ENCODE measurements around the gene CCL1.

Gene CCL1, protein sequence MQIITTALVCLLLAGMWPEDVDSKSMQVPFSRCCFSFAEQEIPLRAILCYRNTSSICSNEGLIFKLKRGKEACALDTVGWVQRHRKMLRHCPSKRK

DNA sequence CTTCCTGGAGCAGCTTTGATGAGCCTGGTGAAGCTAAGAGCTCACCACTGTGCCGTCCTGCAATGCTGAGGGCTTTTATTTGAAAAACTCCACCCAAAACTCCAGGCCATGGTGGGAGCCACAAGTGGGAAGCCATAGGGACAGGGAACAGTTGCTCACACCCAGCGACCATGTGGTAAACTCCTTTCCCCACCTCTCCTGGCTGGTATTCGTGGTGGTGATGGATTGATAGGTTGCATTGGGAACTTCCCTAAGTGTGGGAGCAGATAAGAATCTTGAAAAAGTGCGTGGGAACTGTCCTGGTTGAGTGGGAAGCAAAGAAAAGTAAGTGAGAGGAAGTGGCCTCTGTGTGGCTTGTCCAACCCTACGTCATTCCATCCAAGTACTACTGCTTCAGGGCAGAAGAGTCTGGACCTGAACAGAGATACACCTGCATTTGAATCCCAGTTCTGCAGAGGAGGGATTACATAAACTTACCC lies at the start of gene CCL1:
TSS of gene CCL1 (minus strand) at position 51 of the 479 bp plus-strand sequence. CDS start 72 bp downstream, outside the sequence.
- DNase-seq, result no peak

GRCh38 chr17:34412534-34412933 lies 49.5 kb upstream of the CCL1 start:
- no peak for DNase-seq

DNA sequence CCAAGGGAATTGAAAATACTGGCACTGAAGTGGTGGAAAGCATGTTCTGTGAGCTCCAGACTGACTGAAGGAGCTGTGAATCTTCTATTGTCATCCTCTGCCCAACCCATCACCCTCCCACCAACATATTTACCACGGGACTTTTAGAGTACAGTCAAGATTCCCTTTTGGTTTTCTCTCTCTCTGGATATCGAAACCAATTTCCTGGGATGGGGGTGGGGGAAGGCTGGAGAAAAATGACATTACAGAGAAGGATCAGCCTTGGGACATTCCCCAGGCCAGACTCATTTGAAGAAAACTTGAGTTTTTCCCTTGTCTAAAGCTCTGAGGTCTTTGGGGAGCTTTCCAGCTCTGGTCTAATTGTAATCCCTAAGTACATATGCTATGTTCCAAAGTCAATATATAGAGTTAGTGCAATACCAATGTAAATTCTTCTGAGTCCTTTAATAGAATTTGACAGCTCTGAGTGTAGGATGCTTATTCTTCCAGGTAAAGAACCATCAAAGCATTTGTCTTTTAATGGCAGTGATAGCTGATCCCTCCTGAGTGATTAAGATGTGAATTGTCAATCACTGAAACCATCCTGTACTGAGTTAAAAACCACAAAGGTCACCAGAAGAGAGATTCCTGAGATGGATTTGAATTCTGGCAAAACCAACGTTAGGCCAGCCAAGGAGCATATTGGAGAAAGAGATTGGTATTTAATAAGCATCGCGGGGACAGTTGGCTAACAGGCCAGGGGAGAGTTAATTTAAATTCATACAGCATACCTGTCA lies 48.8 kb upstream of the CCL1 start:
- no peak for DNase-seq

DNA sequence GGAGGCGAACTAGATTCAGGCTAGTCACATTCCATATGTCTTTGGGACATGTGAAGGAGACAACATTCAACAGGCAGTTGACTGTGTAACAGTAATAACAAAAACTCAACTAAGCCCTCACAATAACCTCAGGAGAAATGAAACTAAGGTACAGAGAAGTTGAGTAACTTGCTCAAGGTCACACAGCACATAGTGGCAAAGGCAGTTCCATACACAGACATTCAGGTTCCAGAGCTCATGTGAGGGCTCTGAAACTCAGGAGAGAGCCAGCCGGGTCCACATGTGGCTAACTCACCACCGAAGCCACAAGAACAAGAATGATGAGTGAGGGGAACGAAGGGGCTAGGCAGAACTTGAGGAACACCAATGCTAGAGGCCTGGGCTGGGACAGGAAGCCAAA lies 46.3 kb upstream of the CCL1 start:
- no peak for DNase-seq

DNA sequence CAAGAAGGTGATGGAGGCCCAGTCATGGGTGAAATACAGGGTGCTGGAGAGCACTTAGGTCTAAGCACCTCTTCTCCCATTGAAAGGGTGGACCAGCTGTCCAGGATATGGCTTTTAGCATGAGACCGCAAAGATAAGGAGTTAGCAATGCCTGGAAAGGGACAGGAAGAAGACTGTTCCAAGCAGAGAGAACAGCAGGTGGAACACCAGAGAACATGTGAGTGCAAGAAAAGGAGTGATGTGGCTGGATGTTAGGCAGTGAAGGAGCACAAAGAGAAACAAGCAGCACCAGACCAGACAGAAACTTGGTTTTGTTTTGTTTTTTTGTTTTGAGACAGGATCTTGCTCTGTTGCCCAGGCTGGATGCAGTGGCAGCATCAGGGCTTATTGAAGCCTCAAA lies 45.4 kb upstream of the CCL1 start:
- DNase-seq, result no peak

DNA sequence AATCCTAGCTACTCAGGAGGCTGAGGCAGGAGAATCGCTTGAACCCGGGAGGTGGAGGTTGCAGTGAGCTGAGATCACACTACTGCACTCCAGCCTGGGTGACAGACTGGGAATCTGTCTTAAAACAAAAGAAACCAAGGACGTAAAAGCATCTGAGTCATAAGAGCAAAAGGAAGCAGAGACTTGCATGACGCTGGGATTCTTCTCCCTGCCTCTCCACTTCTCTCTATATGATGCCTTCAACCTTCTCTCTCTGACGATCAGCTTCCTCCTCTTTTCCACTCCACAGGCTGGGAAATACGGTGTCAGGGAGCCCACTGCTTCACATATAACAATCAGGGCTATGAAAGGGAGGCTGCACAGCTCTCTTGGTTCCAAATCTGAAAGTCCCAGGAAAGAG lies 43.2 kb upstream of the CCL1 start:
- no peak for DNase-seq

GRCh38 chr17:34403006-34403405 lies 40.0 kb upstream of the CCL1 start:
- no peak for DNase-seq

GRCh38 chr17:34401165-34401564 lies 38.1 kb upstream of the CCL1 start:
- DNase-seq, result no peak

DNA sequence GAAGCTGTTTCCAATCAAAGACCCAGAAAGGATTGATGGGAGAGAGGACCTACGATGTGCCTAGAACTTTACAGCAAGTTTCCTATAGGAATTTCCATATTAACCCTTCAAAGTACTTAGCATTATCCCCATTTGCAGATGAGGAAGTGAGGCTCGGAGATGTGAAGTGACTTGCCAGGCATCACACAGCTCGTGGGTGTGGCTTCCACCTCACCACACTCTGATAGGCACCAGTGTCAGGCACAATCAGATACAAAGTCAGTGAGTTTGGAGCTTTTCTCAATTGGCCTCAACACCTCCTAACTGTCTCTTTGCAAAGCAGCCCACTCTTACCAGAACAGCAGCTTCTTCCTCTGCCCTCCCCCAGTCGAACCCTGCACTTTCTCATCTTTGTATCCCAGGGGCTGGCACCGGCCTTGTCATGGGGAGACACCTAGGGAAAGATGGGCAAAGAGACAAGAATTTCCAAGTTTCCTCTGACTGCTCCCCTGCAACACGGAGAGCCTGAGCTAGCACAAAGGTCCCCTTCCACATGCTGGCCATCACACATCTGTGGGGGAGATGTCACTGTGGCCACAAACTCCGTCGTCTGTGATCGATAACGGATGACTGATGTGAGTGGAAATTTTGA lies 37.4 kb upstream of the CCL1 start:
- DNase-seq, result no peak

- DNase-seq, result no peak
Measured at GRCh38 chr17:34399725-34400124, 36.7 kb upstream of the CCL1 start.

GRCh38 chr17:34398990-34399389 lies 36.0 kb upstream of the CCL1 start:
- DNase-seq, result no peak

- DNase-seq, result no peak
Measured at GRCh38 chr17:34397265-34397664, 34.2 kb upstream of the CCL1 start.

DNA sequence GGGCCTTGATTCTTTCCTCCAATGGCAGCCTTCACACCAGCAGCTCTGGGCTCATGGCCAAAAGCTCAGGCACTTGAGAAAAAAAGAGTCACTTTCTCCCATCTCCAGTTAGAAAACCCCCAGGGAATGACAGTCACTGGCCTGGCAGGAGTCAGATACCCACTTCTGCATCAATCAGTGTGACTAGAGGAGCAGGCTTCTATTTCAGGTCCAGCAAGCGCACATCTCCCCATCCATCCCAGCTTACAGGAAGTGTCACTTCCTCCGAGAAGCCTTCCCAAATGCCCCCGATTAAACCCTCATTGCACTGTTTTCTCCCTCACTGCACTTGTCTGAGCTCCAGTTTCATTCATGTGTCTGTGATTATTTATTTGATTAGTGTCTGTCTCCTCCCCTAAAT lies 30.4 kb upstream of the CCL1 start:
- no peak for DNase-seq

DNA sequence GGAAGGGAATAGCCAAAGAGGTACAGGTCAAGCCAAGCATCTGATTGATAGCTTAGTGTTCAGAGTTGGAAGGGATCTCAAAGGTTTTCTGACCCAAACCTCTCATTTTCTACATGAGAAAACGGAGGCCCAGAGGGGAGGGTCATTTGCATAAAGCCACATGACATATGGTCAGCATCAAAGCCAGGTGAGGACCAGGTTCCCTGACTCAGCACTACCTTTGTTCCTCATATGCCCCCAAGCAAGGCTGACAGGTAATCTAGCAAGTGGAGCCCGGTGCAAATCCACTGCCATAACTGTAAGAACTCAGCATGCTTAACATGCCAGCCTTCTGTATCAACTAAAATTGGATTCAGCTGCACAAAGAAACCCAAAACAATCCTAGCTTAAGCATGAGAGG lies 28.2 kb upstream of the CCL1 start:
- no peak for DNase-seq

GRCh38 chr17:34390649-34391048 lies 27.6 kb upstream of the CCL1 start:
- DNase-seq, result no peak

DNA sequence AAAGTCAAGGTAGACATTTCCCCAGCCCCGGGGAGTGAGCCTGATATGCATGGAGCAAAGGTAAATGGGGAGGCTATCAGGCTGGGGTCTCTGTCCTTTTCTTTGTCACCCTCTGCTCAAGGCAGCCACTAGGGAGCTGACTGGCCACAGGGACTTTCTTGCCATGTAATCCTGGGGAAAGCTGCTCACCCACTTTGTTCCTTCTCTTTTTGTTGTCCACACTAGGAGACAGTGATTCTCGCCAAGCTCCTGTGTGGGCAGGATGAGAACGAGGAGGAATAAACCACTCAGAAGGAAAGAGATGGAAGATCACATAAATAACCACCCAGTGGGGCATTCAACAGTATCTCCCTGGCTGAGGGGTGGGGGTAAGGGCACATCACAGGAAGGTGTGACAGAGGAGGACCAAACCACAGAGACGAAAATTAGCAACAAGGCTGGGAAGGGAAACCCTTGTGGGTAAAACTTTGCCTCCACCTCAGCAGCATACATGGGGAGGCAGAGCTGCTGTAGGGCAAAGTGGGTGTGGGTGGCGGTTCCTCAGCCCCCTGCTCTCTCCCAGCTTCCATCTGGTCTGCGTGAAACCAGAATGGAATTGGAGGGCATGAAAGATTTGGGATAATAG lies 26.2 kb upstream of the CCL1 start:
- DNase-seq, result no peak

- DNase-seq, result no peak
Measured at GRCh38 chr17:34387566-34387965, 24.5 kb upstream of the CCL1 start.

DNA sequence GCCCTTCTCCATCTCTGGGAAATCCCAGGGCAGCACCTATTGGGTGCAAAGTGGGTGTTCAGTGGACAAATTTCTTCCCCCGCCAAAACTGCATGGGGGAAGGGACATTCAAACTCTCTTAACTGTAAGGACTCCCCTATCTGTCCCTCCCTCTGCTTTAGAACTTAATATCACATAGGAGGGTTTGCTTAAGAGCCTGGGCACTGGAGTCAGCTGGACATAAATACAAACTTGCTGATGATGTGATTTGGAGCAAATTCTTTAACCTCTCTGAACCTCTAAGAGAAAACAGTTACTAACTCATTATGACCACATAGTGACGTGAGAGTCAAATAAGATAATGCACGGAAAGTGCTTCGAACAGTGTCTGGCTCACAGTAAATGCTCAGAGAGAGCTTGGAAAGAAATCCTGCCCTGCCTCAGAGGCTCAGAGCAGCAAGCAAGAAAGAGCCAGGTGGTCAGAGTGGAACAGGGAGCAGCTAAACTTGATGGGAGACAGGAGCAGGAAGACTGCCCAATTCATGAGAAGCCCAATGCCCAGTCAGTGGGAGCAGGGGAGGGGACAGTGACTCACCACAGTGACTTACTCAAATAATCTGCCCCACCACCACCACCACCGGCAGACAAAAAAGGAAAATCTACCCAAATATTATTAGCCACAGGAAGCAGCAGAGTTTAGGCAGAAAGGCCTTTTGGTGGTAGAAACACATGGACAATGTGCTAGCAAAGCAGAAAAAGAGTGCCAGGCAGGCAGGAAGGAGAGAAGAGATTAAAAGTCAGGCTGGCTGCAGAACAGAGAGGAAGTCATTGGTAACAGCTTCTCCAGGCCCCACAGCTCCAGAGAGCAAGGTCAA lies 23.9 kb upstream of the CCL1 start:
- DNase-seq, result no peak

DNA sequence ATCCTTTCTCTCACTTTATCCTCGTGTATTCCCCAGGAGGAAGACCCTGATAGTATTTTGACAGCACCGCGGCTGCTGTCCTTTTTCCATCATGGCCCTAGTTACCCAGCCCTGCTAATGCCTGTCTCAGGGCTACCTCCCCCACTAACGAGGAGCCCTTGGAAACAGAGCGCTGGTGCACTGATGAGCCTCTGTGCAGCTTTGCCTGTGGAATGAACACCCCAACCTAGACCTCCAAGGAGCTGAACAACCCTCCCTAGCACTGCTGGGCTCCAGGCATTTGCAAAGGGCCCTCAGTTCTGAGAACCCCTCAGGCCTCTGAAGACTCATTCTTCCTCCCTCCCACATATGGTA lies 23.3 kb upstream of the CCL1 start:
- DNase-seq, result no peak

DNA sequence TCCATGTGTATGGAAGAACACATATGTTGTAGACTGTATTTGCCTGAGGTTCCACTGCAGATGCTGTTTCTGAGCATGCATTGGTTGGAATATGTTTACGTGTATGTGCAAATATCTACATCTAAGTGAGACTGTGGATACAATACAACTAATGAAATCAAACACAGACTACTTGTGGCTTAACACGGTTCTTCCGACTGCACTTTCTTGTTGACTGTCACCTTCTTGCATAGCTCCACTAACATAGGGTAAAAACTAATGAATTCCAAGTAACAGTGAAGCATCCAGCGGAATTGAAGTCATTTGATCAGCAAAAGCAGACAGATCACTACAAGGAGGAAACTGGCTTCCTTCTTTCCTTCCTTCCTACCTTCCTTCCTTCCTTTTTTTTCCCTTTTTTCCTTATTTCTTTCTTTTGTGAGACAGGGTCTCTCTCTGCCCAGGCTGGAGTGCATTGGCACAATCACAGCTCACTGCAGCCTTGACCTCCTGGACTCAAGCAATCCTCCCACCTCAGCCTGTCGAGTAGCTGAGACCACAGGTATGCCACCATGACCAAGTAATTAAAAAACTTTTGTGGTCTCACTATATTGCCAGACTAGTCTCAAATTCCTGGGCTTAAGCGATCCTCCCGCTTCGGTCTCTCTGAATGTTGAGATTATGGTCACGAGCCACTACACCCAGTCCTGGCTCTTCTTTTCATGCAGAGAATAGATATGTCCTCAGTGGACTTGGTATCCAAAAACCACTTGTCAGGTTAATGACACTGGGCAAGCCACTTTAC lies 22.0 kb upstream of the CCL1 start:
- no peak for DNase-seq

DNA sequence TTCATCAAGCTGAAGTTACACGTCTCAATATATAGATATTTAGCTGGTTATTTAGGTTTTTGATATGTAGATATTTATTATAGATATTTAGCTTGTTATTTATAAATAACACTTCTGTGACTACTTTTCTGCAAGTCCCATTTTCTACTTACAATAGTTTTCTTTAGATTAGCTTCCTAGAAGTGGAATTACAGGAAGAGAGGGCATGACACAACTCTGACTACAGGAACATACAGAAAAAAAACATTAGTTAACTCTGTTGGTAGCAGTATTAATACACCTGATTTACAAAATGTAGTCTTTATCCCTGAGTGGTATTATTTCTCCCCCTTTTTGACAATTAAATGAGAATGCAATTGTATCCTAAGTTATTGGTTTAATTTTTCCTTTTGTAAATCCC lies 21.2 kb upstream of the CCL1 start:
- no peak for DNase-seq

DNA sequence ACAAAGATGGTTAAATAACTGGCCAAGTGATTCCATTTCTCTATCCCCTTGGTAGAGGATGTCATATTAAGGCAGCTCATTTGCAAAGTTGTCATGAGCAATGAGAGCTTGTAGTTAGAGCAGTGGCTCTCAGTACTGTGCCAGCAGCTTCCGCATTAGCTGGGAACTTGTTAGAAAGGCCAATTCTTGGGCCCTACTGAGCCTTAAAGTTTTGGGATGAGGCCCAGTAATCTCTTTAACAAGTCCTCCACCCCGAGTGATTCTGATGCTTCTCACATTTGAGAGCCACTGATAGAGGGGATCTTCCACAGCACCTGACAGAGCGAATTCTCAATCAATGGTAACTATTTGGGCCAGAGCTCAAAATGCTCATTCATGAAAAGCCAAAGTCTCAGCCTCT lies 20.2 kb upstream of the CCL1 start:
- no peak for DNase-seq

Data from activated CD8-positive, alpha-beta memory T cell treated with anti-CD3 and anti-CD28 coated beads, Interleukin-2, amount 50 U/mL, for 4 hours (primary cell).